A673 (cell line): Measurements from ENCODE around the gene PPP1R18. TPM values are rescaled to one million over a fixed set of nuclear protein-coding genes. Genes with fewer than 3 reads are reported as not detected.
"Not testable (repeated sequence)": the region's sequence is repeated elsewhere in the genome, so short reads cannot be mapped to it uniquely, and the experiment has no call there.

Experiments
- BruUV-seq: library from RNA; stranded (reverse); fragments of 400-500 nt; replicated peaks from 2 replicates; lab custom pipeline; 2021; lab: Mats Ljungman, UMichigan
- CTCF ChIA-PET: fragments of 300-600 bp; sonication (Branson Sonifier 250); formaldehyde crosslinking; loops from one replicate; lab custom pipeline; 2022; ENCODE audit warnings: antibody characterized with exemption; lab: Charles Lee
- POLR2A ChIA-PET: fragments of 300-600 bp; sonication (Branson Sonifier 250); formaldehyde crosslinking; loops from one replicate; lab custom pipeline; 2022; ENCODE audit warnings: antibody characterized with exemption; ENCODE audit not compliant: low non-redundant PET; lab: Charles Lee
- DNase-seq: peaks from one replicate; pipeline ENCODE4 v3.0.0-alpha.2; 2015; ENCODE audit warnings: low spot score
- H3K27ac ChIP-seq: fragments of 200-600 bp; sonication (generic); 2 replicates; pipeline ENCODE4 v1.5.1; 2016; ENCODE audit warnings: mixed run types, low read depth, mild to moderate bottlenecking, mixed read lengths, antibody characterized with exemption, low read length; ENCODE audit not compliant: poor library complexity, severe bottlenecking
- H3K27me3 ChIP-seq: fragments of 200-600 bp; sonication (generic); replicated peaks from 2 replicates; pipeline ENCODE4 v1.6.1; 2017; ENCODE audit warnings: mixed run types, low read depth, mild to moderate bottlenecking, mixed read lengths, antibody characterized with exemption, low read length; ENCODE audit not compliant: insufficient read depth, poor library complexity
- H3K36me3 ChIP-seq: fragments of 200-600 bp; sonication (generic); 2 replicates; pipeline ENCODE4 v1.6.1; 2016; ENCODE audit warnings: mixed run types, mild to moderate bottlenecking, mixed read lengths, antibody characterized with exemption, low read length; ENCODE audit not compliant: insufficient read depth, poor library complexity, severe bottlenecking
- H3K4me1 ChIP-seq: fragments of 200-600 bp; sonication (generic); 2 replicates; pipeline ENCODE4 v1.6.1; 2017; ENCODE audit warnings: mixed run types, mild to moderate bottlenecking, mixed read lengths, antibody characterized with exemption, low read length; ENCODE audit not compliant: insufficient read depth, poor library complexity, severe bottlenecking
- H3K4me3 ChIP-seq: fragments of 200-600 bp; sonication (generic); 2 replicates; pipeline ENCODE4 v1.5.1; 2016; ENCODE audit warnings: low read depth, mixed run types, mild to moderate bottlenecking, mixed read lengths, low read length; ENCODE audit not compliant: poor library complexity, severe bottlenecking
- H3K9me3 ChIP-seq: fragments of 200-600 bp; sonication (generic); 2 replicates; pipeline ENCODE4 v1.6.1; 2016; ENCODE audit warnings: mixed run types, low read depth, mild to moderate bottlenecking, mixed read lengths, antibody characterized with exemption, low read length; ENCODE audit not compliant: poor library complexity, severe bottlenecking
- EZH2 ChIP-seq: fragments of 200-600 bp; sonication (generic); IDR thresholded peaks from 2 replicates; pipeline ENCODE4 v1.6.1; 2017; ENCODE audit warnings: borderline replicate concordance, low read depth, mild to moderate bottlenecking, mixed read lengths, antibody characterized with exemption, low read length; ENCODE audit not compliant: poor library complexity, severe bottlenecking
- intact Hi-C: fragments of 100-400 bp; cut with micrococcal nuclease; formaldehyde crosslinking; loops from one replicate; pipeline ENCODE4 v1.10.0; 2022; ENCODE audit not compliant: unreplicated experiment
- total RNA-seq: library from RNA; stranded (reverse); gene quantifications from 2 replicates; pipeline ENCODE4 v1.2.3, GENCODE V29; 2021
- TF ChIP-seq, protein P1 (sequence below): fragments of 300-800, 200-600 bp; sonication (generic); conservative IDR thresholded peaks from 2 replicates; pipeline ENCODE4 v1.5.1; 2017; ENCODE audit warnings: low read depth, mild to moderate bottlenecking, antibody characterized with exemption, low read length, moderate library complexity, mixed read lengths

The PPP1R18 gene
- total RNA-seq, 1 experiment from 2014 or later = 50.3 TPM

DNA sequence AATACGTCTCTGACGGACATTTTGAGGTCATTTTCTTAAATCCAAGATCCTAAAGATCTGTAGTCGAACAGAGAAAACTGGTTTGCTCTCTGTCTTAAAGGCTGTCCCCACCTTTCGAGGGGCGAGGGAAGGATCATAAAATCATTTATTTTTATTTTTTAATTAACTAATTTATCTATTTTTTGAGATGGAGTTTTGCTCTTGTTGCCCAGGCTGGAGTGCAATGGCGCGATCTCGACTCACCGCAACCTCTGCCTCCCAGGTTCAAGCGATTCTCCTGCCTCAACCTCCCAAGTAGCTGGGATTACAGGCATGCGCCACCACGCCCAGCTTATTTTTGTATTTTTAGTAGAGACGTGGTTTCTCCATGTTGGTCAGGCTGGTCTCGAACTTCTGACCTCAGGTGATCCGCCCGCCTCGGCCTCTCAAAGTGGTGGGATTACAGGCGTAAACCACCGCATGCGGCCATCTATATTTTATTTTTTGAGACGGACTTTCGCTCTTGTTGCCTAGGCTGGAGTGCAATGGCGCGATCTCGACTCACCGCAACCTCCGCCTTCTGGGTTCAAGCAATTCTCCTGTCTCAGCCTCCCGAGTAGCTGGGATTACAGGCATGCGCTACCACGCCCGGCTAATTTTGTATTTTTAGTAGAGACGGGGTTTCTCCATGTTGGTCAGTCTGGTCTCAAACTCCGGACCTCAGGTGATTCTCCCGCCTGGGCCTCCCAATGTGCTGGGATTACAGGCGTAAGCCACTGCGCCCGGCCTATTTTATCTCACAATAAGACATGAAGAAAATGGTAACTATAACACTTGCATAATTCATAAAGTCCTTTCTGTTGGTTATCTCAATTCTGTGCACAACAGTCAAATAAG lies 31.6 kb upstream of the PPP1R18 start:
- H3K27me3 ChIP-seq, CTCF ChIA-PET, DNase-seq, H3K9me3 ChIP-seq: not testable (repeated sequence)
- BruUV-seq = TSS peak; percentile 40
- intact Hi-C loops = loop anchor here (1.0 to 2.0 kb wide), 2 partner anchors 27 to 101 kb away; partner anchors contain the start of genes MRPS18B, NRM and PPP1R10
- TF ChIP-seq, protein P1, sequence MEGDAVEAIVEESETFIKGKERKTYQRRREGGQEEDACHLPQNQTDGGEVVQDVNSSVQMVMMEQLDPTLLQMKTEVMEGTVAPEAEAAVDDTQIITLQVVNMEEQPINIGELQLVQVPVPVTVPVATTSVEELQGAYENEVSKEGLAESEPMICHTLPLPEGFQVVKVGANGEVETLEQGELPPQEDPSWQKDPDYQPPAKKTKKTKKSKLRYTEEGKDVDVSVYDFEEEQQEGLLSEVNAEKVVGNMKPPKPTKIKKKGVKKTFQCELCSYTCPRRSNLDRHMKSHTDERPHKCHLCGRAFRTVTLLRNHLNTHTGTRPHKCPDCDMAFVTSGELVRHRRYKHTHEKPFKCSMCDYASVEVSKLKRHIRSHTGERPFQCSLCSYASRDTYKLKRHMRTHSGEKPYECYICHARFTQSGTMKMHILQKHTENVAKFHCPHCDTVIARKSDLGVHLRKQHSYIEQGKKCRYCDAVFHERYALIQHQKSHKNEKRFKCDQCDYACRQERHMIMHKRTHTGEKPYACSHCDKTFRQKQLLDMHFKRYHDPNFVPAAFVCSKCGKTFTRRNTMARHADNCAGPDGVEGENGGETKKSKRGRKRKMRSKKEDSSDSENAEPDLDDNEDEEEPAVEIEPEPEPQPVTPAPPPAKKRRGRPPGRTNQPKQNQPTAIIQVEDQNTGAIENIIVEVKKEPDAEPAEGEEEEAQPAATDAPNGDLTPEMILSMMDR = 0 out of 2 replicates have a peak, but pooled peaks have one; percentile 0
- Histone ChIP-seq H3K4me3 (peak overlapping the region; percentile 50), H3K4me1 (peaks cover 24% of the 10 kb centered on the region), H3K36me3 (peaks cover 39% of the 10 kb centered on the region), H3K27ac (peak overlapping the region; percentile 94)
- POLR2A ChIA-PET = interaction anchor here (0.6 to 1.0 kb wide), 2 partner anchors 29 to 80 kb away, joined by 3 read pairs; no protein-coding TSS in a partner anchor

DNA sequence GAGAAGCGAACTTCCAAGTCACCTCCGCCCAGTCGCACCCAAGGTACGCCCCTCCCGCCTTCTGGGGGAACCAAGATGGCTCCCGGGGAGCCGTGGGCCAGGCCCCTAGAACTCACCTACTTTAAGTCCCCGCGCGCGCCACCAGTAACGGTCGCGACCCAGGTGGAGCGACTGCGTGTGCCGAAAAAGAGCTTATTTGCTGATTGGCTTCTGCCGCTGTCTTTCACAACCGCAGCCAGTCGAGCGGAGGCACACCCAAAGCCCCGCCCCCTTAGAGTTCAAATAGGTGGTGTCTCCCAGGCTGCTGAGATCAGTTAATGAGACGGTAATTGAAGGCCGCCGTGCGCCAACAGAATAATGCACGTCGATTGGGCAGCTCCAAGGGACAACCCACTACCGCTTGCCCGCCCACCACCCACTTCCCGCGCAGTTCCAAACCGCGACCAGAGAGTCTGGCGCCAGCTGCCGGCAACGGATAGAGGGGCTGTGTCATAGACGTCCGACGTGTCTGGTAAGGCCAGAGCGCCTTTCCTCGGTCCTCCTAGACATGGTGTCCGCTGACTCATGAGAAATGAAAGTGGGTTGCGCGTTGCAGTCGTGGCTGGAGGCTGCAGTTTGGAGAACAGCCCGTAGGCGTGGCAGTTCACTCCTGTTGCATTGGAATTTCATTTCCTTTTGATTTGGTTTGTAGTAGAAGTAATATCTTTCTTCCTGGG lies 30.8 kb upstream of the PPP1R18 start, which contains the start of gene MDC1:
Gene MDC1, minus strand, starts transcription at position 153 of the 716 bp plus-strand sequence. CDS start 2,106 bp downstream, outside the sequence.
- no peaks in the 10 kb centered on the region for H3K9me3 ChIP-seq
- BruUV-seq = no TSS peak
- intact Hi-C loops = loop anchor here (1.0 to 2.0 kb wide), 2 partner anchors 26 to 100 kb away; partner anchors contain the start of genes MRPS18B, NRM and PPP1R10
- peak within 1 kb of the TSS; percentile 50 for H3K4me3 ChIP-seq
- TF ChIP-seq EZH2 = no peak
- TF ChIP-seq, protein P1 = peak; percentile 24; the same call in 1 of the 2 replicates
- peaks cover 19% of the 10 kb centered on the region for H3K4me1 ChIP-seq
- peak within 1 kb of the TSS; percentile 94 for H3K27ac ChIP-seq
- no peaks in the 10 kb centered on the region for H3K27me3 ChIP-seq
- ChIA-PET POLR2A (interaction anchor here (0.6 to 1.0 kb wide), 5 partner anchors 10 to 164 kb away, joined by 3 to 4 read pairs (median 3); no protein-coding TSS in a partner anchor), CTCF (interaction anchor here (0.6 to 0.8 kb wide), 2 partner anchors 38 to 682 kb away, joined by 3 to 5 read pairs; no protein-coding TSS in a partner anchor)
- peaks cover 38% of the 10 kb centered on the region for H3K36me3 ChIP-seq
- peak; percentile 100 for DNase-seq

DNA sequence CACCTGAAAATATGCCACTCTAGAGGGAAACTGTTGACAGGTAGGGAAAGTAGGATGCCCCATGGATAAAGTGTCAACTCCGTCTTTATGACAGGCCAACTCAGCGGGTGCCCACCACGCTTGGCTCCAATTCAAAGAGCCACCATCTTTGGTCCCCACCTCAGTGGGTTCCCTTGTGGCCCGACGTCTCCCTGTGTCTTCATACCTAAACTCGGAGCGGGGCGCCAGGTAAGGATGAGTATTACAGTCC lies 30.4 kb upstream of the PPP1R18 start:
- no peaks in the 10 kb centered on the region for H3K27me3 ChIP-seq
- peak overlapping the region; percentile 94 for H3K27ac ChIP-seq
- no peak for DNase-seq
- H3K4me1 ChIP-seq = peaks cover 19% of the 10 kb centered on the region
- ChIA-PET POLR2A (interaction anchor here (0.6 to 1.0 kb wide), 3 partner anchors 28 to 165 kb away, joined by 3 to 4 read pairs (median 3); no protein-coding TSS in a partner anchor), CTCF (interaction anchor here (0.6 to 0.8 kb wide), 2 partner anchors 38 to 682 kb away, joined by 3 to 5 read pairs; no protein-coding TSS in a partner anchor)
- intact Hi-C loops = loop anchor here (1.0 to 2.0 kb wide), 2 partner anchors 26 to 100 kb away; partner anchors contain the start of genes MRPS18B, NRM and PPP1R10
- peaks cover 38% of the 10 kb centered on the region for H3K36me3 ChIP-seq
- TF ChIP-seq, protein P1 = no peak
- no peak for TF ChIP-seq EZH2
- BruUV-seq = no TSS peak
- peak overlapping the region; percentile 50 for H3K4me3 ChIP-seq
- no peaks in the 10 kb centered on the region for H3K9me3 ChIP-seq
